MM.1S (cell line): ENCODE measurements around the gene MOSMO.
"Not testable (repeated sequence)": the region's sequence is repeated elsewhere in the genome, so short reads cannot be mapped to it uniquely, and the experiment has no call there.

ENCODE experiments used
- DNase-seq: peaks from one replicate; pipeline ENCODE4 v3.0.0-alpha.2; 2015
- H2AFZ ChIP-seq: fragments of 300-600 bp; sonication (generic); 2 replicates; pipeline ENCODE4 v1.6.0; 2016; ENCODE audit warnings: antibody characterized with exemption, low read length
- H3F3A ChIP-seq: fragments of 300-600 bp; sonication (generic); 2 replicates; pipeline ENCODE4 v1.6.1; 2016; ENCODE audit warnings: mild to moderate bottlenecking, antibody characterized with exemption, low read length, moderate library complexity, mixed read lengths; ENCODE audit not compliant: insufficient read depth
- H3K27ac ChIP-seq: fragments of 300-600 bp; sonication (generic); 2 replicates; pipeline ENCODE4 v1.5.1; 2016; ENCODE audit warnings: mild to moderate bottlenecking, low read length
- H3K27me3 ChIP-seq: fragments of 300-600 bp; sonication (generic); replicated peaks from 2 replicates; pipeline ENCODE4 v1.6.0; 2016; ENCODE audit warnings: low read length; ENCODE audit not compliant: insufficient read depth
- H3K36me3 ChIP-seq: fragments of 300-600 bp; sonication (generic); replicated peaks from 2 replicates; pipeline ENCODE4 v1.6.1; 2016; ENCODE audit warnings: mild to moderate bottlenecking, low read length, mixed read lengths; ENCODE audit not compliant: insufficient read depth
- H3K4me1 ChIP-seq: fragments of 300-600 bp; sonication (generic); 2 replicates; pipeline ENCODE4 v1.6.1; 2016; ENCODE audit warnings: low read length, mixed read lengths
- H3K4me2 ChIP-seq: fragments of 300-600 bp; sonication (generic); 2 replicates; pipeline ENCODE4 v1.6.0; 2016; ENCODE audit warnings: low read depth, low read length
- H3K4me3 ChIP-seq: fragments of 300-600 bp; sonication (generic); 2 replicates; pipeline ENCODE4 v1.5.1; 2016; ENCODE audit warnings: low read length, mixed read lengths
- H3K79me2 ChIP-seq: fragments of 300-600 bp; sonication (generic); 2 replicates; pipeline ENCODE4 v1.6.1; 2016; ENCODE audit warnings: mixed run types, low read length, mixed read lengths
- H3K9ac ChIP-seq: fragments of 300-600 bp; sonication (generic); 2 replicates; pipeline ENCODE4 v1.6.1; 2016; ENCODE audit warnings: low read length, mixed read lengths
- H3K9me2 ChIP-seq: fragments of 300-600 bp; sonication (generic); replicated peaks from 2 replicates; pipeline ENCODE4 v1.6.1; 2016; ENCODE audit warnings: mild to moderate bottlenecking, low read length, mixed read lengths; ENCODE audit not compliant: insufficient read depth
- H3K9me3 ChIP-seq: fragments of 300-600 bp; sonication (generic); replicated peaks from 2 replicates; pipeline ENCODE4 v1.6.1; 2016; ENCODE audit warnings: mild to moderate bottlenecking, low read length, mixed read lengths; ENCODE audit not compliant: insufficient read depth
- H4K20me1 ChIP-seq: fragments of 300-600 bp; sonication (generic); 2 replicates; pipeline ENCODE4 v1.6.1; 2016; ENCODE audit warnings: mild to moderate bottlenecking, low read length, moderate library complexity, mixed read lengths; ENCODE audit not compliant: insufficient read depth
- CTCF ChIP-seq: fragments of 300-600 bp; sonication (generic); IDR thresholded peaks from 2 replicates; pipeline ENCODE4 v1.5.1; 2016; ENCODE audit warnings: antibody characterized with exemption, low read length, mixed read lengths
- EZH2 ChIP-seq: fragments of 300-600 bp; sonication (generic); optimal IDR thresholded peaks from 2 replicates; pipeline ENCODE3; 2017; ENCODE audit warnings: low read depth, mild to moderate bottlenecking, antibody characterized with exemption, low read length, mixed read lengths
- EZH2phosphoT487 ChIP-seq: fragments of 300-600 bp; sonication (generic); IDR thresholded peaks from 2 replicates; pipeline ENCODE4 v1.6.1; 2018; ENCODE audit warnings: antibody characterized with exemption, low read length

Gene MOSMO

DNA sequence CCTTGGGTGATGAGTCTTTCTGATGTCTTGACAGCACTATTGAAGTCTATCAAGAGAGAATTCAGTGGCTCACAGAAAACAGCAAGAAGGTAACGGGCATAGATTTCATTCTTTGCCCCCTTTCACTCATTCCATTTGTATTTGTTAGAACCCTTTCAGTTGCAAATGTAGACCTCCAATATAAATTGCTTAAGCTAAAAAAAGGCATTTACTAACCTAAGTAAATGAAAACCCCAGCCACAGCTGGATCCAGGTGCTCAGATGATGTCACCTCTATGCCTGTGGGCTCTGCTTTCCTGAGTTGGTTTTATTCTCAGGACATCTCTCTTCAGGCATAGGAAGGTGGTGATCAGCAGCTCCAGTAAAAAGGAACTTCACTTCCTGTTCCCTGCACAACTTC lies 95.5 kb downstream of the MOSMO start:
- no peaks in the 10 kb centered on the region for H3K36me3 ChIP-seq
- peak overlapping the region; percentile 4; the same call in 1 of the 2 replicates for H3K27ac ChIP-seq
- no peaks in the 10 kb centered on the region for H3K27me3 ChIP-seq
- no peaks in the 10 kb centered on the region for H3K9me3 ChIP-seq
- H3K79me2 ChIP-seq: no peaks in the 10 kb centered on the region
- H3K4me1 ChIP-seq: peaks cover 22% of the 10 kb centered on the region
- no peaks in the 10 kb centered on the region for H4K20me1 ChIP-seq
- no peak overlapping the region for H3K9ac ChIP-seq
- no peak overlapping the region for H3K4me3 ChIP-seq
- no peaks in the 10 kb centered on the region for H3K9me2 ChIP-seq
- H2AFZ ChIP-seq: no peak overlapping the region
- peak overlapping the region; percentile 17; the same call in 1 of the 2 replicates for H3K4me2 ChIP-seq
- DNase-seq: no peak
- TF ChIP-seq EZH2: no peak
- 0 out of 2 replicates have a peak, but pooled peaks cover 5% of the 10 kb centered on the region for H3F3A ChIP-seq

DNA sequence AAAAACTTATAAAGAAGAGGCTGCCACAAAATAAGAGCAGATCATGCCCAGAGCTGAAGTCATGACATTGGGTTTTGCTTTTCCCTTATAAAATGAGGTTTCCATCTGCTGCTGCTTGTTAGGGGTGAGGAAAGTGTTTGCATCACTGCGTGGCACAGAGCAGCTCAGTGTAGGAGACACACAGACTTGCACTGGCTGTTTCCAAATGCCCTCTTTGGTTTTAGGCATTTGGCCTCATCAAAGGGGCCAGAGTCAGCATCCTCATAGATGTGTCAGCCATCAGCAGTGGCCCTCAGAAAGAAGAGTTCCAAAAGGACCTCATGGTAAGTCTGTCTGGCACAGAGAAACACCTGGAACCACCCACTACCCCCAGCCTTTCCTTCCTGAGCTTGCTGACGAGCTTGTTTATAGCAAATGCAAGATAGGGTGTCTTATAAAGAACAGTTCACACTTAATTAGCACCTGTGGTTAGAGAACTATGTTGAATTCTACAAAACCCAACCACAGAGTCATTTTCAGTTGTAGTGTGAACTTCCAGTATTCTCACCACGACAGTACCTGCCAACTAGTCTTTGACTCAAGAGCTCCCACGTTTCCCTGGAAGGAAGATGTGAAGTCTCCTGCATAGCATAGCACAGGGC lies 101.5 kb downstream of the MOSMO start:
- Histone ChIP-seq H3K9me3 (no peaks in the 10 kb centered on the region), H3K79me2 (no peaks in the 10 kb centered on the region), H3F3A (peaks cover 12% of the 10 kb centered on the region), H4K20me1 (no peaks in the 10 kb centered on the region), H3K9me2 (no peaks in the 10 kb centered on the region), H2AFZ (no peak overlapping the region), H3K4me2 (peak overlapping the region; percentile 23), H3K4me3 (no peak overlapping the region), H3K4me1 (peaks cover 28% of the 10 kb centered on the region), H3K9ac (no peak overlapping the region), H3K27me3 (no peaks in the 10 kb centered on the region), H3K27ac (peak overlapping the region; percentile 34; the same call in 1 of the 2 replicates), H3K36me3 (no peaks in the 10 kb centered on the region)
- peak; percentile 85 for DNase-seq
- TF ChIP-seq EZH2 (no peak), CTCF (no peak), EZH2phosphoT487 (no peak)

DNA sequence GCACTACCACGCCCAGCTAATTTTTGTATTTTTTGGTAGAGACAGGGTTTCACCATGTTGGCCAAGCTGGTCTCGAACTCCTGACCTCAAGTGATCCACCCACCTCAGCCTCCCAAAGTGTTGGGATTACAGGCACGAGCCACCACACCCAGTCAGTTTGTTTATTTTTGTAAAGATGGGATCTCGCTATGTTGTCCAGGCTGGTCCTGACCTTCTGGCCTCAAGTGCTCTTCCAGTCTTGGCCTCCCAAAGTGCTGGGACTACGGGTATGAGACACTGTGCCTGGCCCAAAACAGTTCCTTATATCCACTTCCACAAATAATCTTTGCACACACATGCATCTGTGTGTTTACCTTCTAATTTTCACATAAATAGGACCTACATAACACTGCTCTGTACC lies 103.7 kb downstream of the MOSMO start:
- not testable (repeated sequence) for H3K4me3 ChIP-seq, H3K79me2 ChIP-seq, H2AFZ ChIP-seq, H3K27me3 ChIP-seq, H3K9me2 ChIP-seq, H3K9ac ChIP-seq, H3K4me2 ChIP-seq, H3K36me3 ChIP-seq, H3K9me3 ChIP-seq, H3K27ac ChIP-seq, DNase-seq, H4K20me1 ChIP-seq
- Histone ChIP-seq H3K4me1 (peaks cover 28% of the 10 kb centered on the region), H3F3A (peaks cover 12% of the 10 kb centered on the region)

DNA sequence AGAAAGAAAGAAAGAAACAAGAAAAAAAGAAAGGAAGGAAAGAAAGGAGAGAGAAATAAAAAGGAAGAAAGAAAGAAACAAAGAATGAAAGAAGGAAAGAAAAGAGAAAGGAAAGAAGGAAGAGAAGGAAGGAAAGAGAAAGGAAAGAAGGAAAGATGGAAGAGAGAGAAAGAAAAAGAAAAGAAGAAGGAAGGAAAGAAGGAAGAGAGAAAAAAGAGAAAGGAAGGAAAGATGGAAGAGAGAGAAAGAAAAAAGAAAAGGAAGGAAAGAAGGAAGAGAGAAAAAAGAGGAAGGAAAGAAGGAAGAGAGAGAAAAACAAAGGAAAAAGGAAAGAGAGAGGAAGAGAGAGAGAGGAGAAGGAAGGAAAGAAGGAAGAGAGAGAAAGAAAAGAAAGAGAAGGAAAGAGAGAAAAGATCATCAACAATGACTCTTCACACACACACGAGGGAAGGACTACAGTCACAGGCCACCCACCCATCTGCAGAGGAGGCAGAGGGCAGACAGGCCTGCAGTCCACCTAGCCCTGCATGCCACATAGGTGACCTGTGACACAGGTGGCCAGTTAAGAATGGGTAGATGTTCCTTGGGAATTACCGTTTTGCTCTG lies 108.3 kb downstream of the MOSMO start:
- H3F3A ChIP-seq: no peaks in the 10 kb centered on the region
- TF ChIP-seq EZH2phosphoT487: no peak
- TF ChIP-seq EZH2: no peak
- no peak for TF ChIP-seq CTCF
- H3K27ac ChIP-seq: no peak overlapping the region
- H3K4me2 ChIP-seq: no peak overlapping the region
- no peaks in the 10 kb centered on the region for H3K9me2 ChIP-seq
- no peak overlapping the region for H3K9ac ChIP-seq
- H2AFZ ChIP-seq: no peak overlapping the region
- no peaks in the 10 kb centered on the region for H3K36me3 ChIP-seq
- H3K79me2 ChIP-seq: no peaks in the 10 kb centered on the region
- no peaks in the 10 kb centered on the region for H4K20me1 ChIP-seq
- H3K4me1 ChIP-seq: no peaks in the 10 kb centered on the region
- no peaks in the 10 kb centered on the region for H3K27me3 ChIP-seq
- no peak for DNase-seq
- no peaks in the 10 kb centered on the region for H3K9me3 ChIP-seq
- H3K4me3 ChIP-seq: no peak overlapping the region
